GM23248 (cell line): ENCODE measurements around the gene NOS1AP.

ENCODE experiments used
- EZH2 ChIP-seq: fragments of 200-600 bp; sonication (generic); IDR thresholded peaks from 2 replicates; pipeline ENCODE4 v1.6.1; 2018; ENCODE audit warnings: antibody characterized with exemption, mild to moderate bottlenecking; ENCODE audit not compliant: insufficient read depth, poor library complexity, severe bottlenecking
- EZH2phosphoT487 ChIP-seq: fragments of 200-600 bp; sonication (generic); IDR thresholded peaks from 2 replicates; pipeline ENCODE4 v1.6.1; 2018; ENCODE audit warnings: antibody characterized with exemption, moderate library complexity, mild to moderate bottlenecking, low read depth; ENCODE audit not compliant: insufficient read depth

DNA sequence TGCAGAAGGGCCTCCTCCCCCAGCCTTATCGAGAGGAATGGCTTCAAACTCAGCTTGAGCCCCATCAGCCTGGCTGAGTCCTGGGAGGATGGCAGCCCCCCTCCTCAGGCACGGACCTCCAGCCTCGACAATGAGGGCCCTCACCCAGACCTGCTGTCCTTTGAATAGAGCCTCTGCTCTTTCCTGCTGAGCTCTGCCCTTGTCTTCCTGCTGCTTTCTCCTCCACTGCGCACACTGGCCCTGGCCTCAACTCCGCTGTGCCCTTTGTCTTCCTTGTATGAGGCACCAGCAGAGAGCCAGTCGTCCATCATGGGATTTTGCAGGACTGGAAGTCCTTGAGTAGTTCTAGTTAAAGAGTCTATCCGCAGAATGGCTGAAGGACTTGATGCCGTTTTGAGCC lies 314.0 kb downstream of the NOS1AP start:
- no peak for TF ChIP-seq EZH2
- no peak for TF ChIP-seq EZH2phosphoT487
